Activated naive CD4-positive, alpha-beta T cell treated with Interleukin-2 at 50 U/mL for 16 hours (primary cell): ENCODE results near the gene ZNF735.
"Not testable (repeated sequence)": the region's sequence is repeated elsewhere in the genome, so short reads cannot be mapped to it uniquely, and the experiment has no call there.

ENCODE experiments used
- DNase-seq: peaks from one replicate; pipeline ENCODE4 v3.0.0-alpha.2; 2020

ZNF735 gene

GRCh38 chr7:64206903-64207302, at the start of gene ZNF735:
Gene ZNF735 (plus strand): TSS chr7:64207203. CDS start chr7:64207203, 0 bp downstream.
- no peak for DNase-seq

- DNase-seq, result not testable (repeated sequence)
Observed at GRCh38 chr7:64170974-64171373, 36.0 kb upstream of the ZNF735 start.

GRCh38 chr7:64174328-64174727, 32.7 kb upstream of the ZNF735 start:
- no peak for DNase-seq

- DNase-seq, result no peak
Observed at GRCh38 chr7:64174941-64175340, 32.1 kb upstream of the ZNF735 start.

GRCh38 chr7:64180989-64181388, 26.0 kb upstream of the ZNF735 start:
- DNase-seq, result no peak

GRCh38 chr7:64181586-64181985, 25.4 kb upstream of the ZNF735 start:
- DNase-seq, result no peak

GRCh38 chr7:64182036-64182790, 24.8 kb upstream of the ZNF735 start:
- DNase-seq, result no peak

GRCh38 chr7:64183126-64183742, 23.8 kb upstream of the ZNF735 start:
- peak; percentile 61 for DNase-seq

GRCh38 chr7:64183827-64184372, 23.1 kb upstream of the ZNF735 start:
- no peak for DNase-seq

- no peak for DNase-seq
Observed at GRCh38 chr7:64184376-64184775, 22.6 kb upstream of the ZNF735 start.

GRCh38 chr7:64187408-64187807, 19.6 kb upstream of the ZNF735 start:
- DNase-seq, result no peak

- DNase-seq, result no peak
Observed at GRCh38 chr7:64192148-64192704, 14.8 kb upstream of the ZNF735 start.

- no peak for DNase-seq
Observed at GRCh38 chr7:64192775-64193174, 14.2 kb upstream of the ZNF735 start.

GRCh38 chr7:64219710-64220298, 12.8 kb downstream of the ZNF735 start:
- DNase-seq, result not testable (repeated sequence)

GRCh38 chr7:64223366-64223765, 16.4 kb downstream of the ZNF735 start:
- DNase-seq, result no peak

GRCh38 chr7:64228174-64228573, 21.2 kb downstream of the ZNF735 start, which contains the start of gene ZNF679:
Gene ZNF679 (plus strand): TSS chr7:64228474. CDS start chr7:64249118, 20,644 bp downstream.
- not testable (repeated sequence) for DNase-seq

GRCh38 chr7:64266341-64266919, 59.4 kb downstream of the ZNF735 start:
- DNase-seq, result no peak
